ENCODE measurements around the gene ANO7. TPM values are rescaled to one million over a fixed set of nuclear protein-coding genes. Genes with fewer than 3 reads are reported as not detected.
A peak's percentile ranks its signal among the peaks of the same experiment; 100 is the strongest.

Gene ANO7
- total and polyA plus RNA-seq, 2 of the 13 experiments (the other 11 are each of a cell fraction or from before 2014, with no cell fraction given), result 4.1 to 4.9 TPM

DNA sequence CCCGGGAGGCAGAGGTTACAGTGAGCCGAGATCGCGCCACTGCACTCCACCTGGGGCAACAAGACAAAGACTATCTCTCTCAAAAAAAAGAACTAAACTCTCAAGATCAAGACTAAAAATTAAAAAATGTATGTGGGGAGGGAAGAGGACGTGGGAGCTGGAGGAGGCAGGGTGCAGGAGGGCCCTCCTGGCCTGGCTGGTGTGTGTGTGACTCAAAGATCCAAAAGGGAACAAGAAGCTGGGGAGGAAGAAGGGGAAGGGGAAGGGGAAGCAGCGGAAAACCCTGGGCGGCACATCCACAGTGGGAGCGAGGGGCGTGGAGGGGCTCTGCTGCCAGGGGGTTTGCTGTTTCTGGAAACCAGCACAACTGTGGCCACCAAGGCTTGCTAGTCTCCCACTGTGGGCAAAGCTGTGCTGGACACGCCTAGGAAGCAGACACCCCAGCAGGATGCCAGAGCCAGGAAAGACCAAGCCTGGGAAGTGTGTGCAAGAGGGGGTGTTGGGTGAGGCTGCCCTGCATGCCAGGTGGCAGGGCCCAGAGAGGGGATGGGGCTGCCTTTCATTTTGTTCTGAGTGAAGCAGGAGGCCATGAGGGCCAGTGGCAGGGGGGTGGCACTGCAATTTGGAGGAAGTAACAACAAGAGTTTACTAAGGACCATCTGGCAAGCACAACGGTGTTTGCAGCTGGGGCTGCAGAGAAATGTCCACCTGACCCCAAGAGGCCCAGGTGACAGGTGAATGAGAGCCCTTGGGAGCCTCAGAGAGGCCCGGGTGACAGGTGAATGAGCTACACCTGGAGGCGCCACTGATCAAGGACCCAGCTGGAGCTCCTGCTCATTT is 44.5 kb downstream of the ANO7 start:
- Histone ChIP-seq H3K27me3 (ENCODE audit: control insufficient read depth in 1 of 2, insufficient read depth in 2 of 2, low read length in 2 of 2) (no peaks in the 10 kb centered on the region), H4K20me1 (ENCODE audit: insufficient read depth, low read length) (peaks cover 56% of the 10 kb centered on the region; the same call in 1 of the 2 replicates), H3K4me1 (ENCODE audit: insufficient read depth, low read length) (peaks cover 9% of the 10 kb centered on the region), H3K4me3 (replicated peaks in 1 of 3; ENCODE audit: insufficient read depth in 1 of 3, low read depth in 2 of 3, low read length in 3 of 3) (no peak overlapping the region), H3K79me2 (ENCODE audit: insufficient read depth, low read length) (peaks cover 2% of the 10 kb centered on the region), H2AFZ (ENCODE audit: low read length) (no peak overlapping the region), H3K9ac (ENCODE audit: insufficient read depth, low read depth, low read length) (no peak overlapping the region), H3K4me2 (ENCODE audit: low read depth, low read length) (no peak overlapping the region), H3K27ac (ENCODE audit: extremely low read length, insufficient read depth, low read length) (no peak overlapping the region), H3K36me3 (replicated peaks in 1 of 2; ENCODE audit: control insufficient read depth in 1 of 2, insufficient read depth in 2 of 2, low read length in 2 of 2) (peaks cover 69 to 97% of the 10 kb centered on the region in 2 experiments), H3K9me3 (ENCODE audit: low read length) (no peaks in the 10 kb centered on the region)
- no TSS peak for BruUV-seq (replicated peaks)
- FAIRE-seq, result no peak
- no peak for ATAC-seq
- in situ Hi-C loops (cut with HindIII; ENCODE audit: extremely low pct_ligation_motif_present, low pct_unique_long_range_greater_than_20kb), result no loop called here
- ChIA-PET CTCF (ENCODE audit: low intra/inter-chr PET ratio, low total read pairs) (no interaction called here), POLR2A (interaction anchor here (1.2 to 2.0 kb wide), 3 partner anchors 9 to 83 kb away, joined by 4 to 8 read pairs (median 5); partner anchors contain the start of genes HDLBP and PASK)
- 94% methylated on average over 12 of the region's 13 CpGs for WGBS (ENCODE audit: low lambda C conversion rate)
- intact Hi-C loops (cut with micrococcal nuclease; ENCODE audit: unreplicated experiment), result no loop called here
- TF ChIP-seq AGO1 (IDR thresholded peaks at IDR 0.05; ENCODE audit: low read depth, low read length, poor library complexity, severe bottlenecking) (peak; percentile 87), RAD21 (CRISPR knock-in tag; IDR thresholded peaks at IDR 0.05) (no peak), POLR2G (IDR thresholded peaks at IDR 0.05; ENCODE audit: low read depth, low read length) (peak; percentile 40; the same call in 1 of the 2 replicates), AKAP8 (CRISPR knock-in tag; IDR thresholded peaks at IDR 0.05) (peak; percentile 57; the same call in 1 of the 2 replicates), POLR2AphosphoS5 (IDR thresholded peaks at IDR 0.05; ENCODE audit: low read depth, low read length) (peak; percentile 25; the same call in 1 of the 2 replicates), ZNF383 (CRISPR knock-in tag; IDR thresholded peaks at IDR 0.05; ENCODE audit: borderline replicate concordance) (0 out of 2 replicates have a peak, but pooled peaks have one; percentile 44), RBM22 (optimal IDR thresholded peaks at IDR 0.05; ENCODE audit: low read length) (peak; percentile 96), ZNF605 (CRISPR knock-in tag; IDR thresholded peaks at IDR 0.05) (0 out of 2 replicates have a peak, but pooled peaks have one; percentile 17), BORCS8-MEF2B (CRISPR knock-in tag; IDR thresholded peaks at IDR 0.05) (no peak), AGO2 (optimal IDR thresholded peaks at IDR 0.05; ENCODE audit: low read depth, low read length) (peak; percentile 92), POLR2A (IDR thresholded peaks at IDR 0.05; ENCODE audit: insufficient read depth in 1 of 2, low read depth in 2 of 2, low read length in 2 of 2) (peak in 1 of 2 experiments; percentile 34; a peak in 1 of 4 replicates), PCBP1 (IDR thresholded peaks at IDR 0.05; ENCODE audit: borderline replicate concordance, low read depth, low read length) (0 out of 2 replicates have a peak, but pooled peaks have one; percentile 24), HNRNPL (IDR thresholded peaks at IDR 0.05; ENCODE audit: low read depth, low read length) (0 out of 2 replicates have a peak, but pooled peaks have one; percentile 27), SSRP1 (CRISPR knock-in tag; IDR thresholded peaks at IDR 0.05) (no peak), NFKB2 (CRISPR knock-in tag; IDR thresholded peaks at IDR 0.05; ENCODE audit: borderline replicate concordance) (peak; percentile 44; the same call in 1 of the 2 replicates)
- TF ChIP-seq, protein P1, sequence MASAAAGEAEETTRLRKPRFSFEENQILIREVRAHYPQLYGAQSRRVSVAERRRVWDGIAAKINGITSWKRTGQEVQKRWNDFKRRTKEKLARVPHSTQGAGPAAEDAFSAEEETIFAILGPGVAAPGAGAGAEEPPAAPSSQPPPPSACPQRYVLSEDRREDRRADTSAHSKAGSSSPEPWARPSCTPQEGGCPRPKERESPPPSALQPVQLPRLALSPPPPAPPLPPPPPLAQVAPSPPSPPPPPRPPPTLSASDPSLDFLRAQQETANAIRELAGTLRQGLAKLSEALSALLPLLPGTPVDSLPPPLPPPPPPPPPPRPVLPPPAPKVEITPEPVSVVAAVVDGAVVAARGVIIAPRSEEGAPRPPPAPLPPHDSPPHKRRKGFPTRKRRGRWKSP (CRISPR knock-in tag; IDR thresholded peaks at IDR 0.05), result no peak
- DNase-seq (ENCODE audit: low spot score), result no peak
